Endometrial microvascular endothelial cells (primary cell): ENCODE data around the gene MFSD6L. TPM values are rescaled to one million over a fixed set of nuclear protein-coding genes. Genes with fewer than 3 reads are reported as not detected.

ENCODE experiments used
- in situ Hi-C: cut with HindIII; loops from 2 replicates; pipeline ENCODE4 v1.10.0; 2017; ENCODE audit warnings: low sequenced_read_pairs, low pct_unique_long_range_greater_than_20kb; ENCODE audit errors: inconsistent ontology term
- total RNA-seq: library from RNA; depleted of rRNA; stranded (reverse); fragments of >200 nt; gene quantifications from one replicate; pipeline ENCODE4 v1.2.3, GENCODE V29; 2015; ENCODE audit errors: inconsistent ontology term

MFSD6L gene
- total RNA-seq, 1 donor from 2014 or later: not detected

DNA sequence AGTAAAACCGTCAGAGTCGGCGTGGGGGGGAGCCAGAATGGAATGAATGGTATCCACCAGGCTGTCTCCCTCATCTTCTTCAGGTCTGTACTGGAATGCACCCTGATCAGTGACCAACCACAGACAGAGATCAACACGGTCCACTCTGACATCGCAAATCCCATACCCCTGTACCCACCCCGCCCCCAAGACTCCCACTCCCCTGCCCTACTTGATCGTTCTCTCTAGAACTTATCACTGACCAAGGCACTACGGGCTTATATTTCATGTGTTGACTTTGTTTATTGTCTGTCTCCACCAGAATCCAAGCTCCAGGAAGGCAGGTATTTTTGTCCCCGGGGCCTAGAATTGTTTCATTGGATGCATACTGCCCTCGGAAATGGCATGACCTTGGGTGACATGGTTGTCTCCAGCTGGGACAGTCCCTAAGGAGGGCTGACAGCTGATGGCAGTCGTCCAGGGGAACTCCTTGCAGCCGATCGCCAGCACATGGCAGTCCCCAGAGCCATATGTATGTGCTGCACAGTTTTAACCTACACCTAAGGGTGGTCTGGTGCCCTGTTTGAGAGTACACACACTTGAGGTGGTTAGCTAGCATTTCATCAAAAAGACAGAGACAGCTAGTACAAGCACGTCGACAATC, 526 bp upstream of the MFSD6L start:
- in situ Hi-C loops: no loop called here

DNA sequence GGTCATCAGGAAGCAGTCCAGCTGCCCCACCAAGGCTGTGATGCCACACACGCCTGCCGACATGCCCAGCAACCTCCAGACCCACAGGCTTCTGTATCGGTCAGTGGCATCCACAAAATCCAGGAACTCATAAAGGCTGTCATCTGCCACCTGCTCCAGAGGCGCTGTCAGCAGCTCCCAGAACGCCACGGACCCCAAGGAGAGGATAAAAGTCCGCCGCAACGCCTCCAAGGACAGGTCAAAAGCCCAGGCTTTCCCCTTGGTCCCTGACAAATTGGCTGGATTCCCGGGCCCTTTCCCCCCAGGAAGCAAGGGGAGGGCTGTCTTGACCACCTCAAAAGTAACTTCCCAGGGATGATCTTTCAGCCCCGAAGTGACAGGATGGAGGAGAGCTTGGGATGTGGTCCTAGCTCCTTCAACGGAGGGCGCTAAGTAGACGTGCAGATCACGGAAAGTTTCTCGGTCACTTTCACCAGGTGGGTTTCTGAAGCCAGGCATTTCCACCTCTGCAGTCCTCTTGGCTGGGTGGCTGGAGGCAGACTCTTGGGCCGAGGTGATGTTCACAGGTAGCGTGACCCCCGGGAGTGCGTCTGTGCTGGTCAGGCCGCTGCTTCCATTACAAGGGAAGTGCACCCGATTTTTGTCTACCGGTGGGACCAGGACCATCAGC, 854 bp downstream of the MFSD6L start:
- in situ Hi-C loops: no loop called here

DNA sequence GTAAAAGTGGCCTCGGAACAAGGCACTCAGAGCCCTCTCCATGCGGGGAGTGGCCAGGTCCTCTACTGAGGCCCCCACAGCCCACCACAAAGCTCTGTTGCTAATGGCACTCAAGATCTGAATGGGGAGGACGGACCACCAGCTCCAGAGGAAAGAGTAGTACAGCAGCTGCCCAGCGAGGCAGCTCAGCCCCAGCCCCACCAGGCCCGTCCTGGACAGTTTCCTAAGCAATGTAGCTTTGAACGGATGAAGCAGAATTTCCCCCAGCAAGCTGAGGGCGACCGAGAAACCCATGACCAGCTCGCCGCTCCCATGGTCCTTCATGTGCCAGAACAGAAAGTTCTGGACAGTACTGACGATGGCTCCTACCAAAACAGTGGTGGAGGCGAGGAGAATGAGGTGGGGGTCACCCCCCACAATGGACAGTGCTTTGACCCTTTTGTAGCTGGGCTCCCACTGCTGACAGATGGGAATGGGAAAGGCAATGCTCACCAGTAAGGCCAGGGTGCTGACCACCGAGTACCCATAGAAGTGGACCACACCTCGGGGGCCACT, 1.5 kb downstream of the MFSD6L start:
- in situ Hi-C loops: no loop called here

DNA sequence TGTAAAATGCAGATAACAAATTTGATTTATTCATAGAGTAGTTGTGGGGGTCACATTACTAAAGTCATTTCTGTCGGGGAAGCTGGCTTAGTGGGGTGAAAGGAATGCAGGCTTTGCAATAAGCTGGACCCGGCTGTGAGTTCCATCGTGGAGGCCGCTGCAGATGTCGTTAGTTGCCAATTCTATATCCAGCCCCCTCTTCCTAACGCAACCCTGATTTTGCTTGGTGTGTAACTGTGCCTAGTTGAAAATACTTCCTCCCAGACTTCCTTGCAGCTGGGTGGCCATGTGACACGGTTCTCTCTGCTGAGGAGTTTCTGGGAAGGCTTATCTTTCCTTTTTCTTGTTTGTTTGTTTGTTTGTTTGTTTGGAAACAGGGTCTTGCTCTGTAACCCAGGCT, 4.5 kb downstream of the MFSD6L start:
- in situ Hi-C loops: no loop called here

DNA sequence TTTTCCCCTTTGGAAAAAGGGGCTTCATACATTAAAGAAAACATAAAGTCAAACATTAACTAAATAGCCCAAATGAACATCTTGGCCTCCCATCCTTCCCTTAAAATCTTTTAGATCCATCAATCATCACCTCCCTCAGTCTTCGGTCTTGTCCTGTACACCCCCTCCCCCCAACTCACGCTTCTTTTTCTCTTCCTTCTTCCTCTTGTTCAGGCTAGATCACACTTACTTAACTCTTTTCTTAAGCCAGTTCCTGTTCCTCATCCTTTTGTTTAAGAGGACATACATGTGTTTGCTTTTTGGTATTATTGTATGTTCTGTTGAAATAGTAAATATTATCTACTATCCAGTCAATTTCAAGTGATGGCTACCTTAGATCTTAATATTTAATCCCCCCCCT, 5.5 kb downstream of the MFSD6L start:
- in situ Hi-C loops: no loop called here

DNA sequence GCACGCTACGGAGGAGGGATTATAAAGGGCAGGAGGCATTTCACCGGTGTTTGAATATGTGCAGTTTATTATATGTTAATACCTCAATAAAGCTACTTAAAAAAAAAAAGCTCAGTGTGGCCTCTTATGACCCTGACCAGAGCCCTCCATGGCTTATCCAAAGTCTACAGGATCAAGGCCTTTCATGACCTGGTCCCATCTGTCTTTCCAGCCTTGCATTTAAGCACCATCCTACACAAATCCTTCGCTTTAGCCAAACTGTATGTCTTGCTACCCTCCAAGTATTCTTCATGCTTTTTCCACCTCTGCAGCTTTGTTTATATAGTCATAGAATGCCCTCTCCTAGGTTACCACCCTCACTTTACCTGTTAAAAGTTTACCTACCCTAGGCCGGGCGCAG, 6.5 kb downstream of the MFSD6L start:
- in situ Hi-C loops: no loop called here

DNA sequence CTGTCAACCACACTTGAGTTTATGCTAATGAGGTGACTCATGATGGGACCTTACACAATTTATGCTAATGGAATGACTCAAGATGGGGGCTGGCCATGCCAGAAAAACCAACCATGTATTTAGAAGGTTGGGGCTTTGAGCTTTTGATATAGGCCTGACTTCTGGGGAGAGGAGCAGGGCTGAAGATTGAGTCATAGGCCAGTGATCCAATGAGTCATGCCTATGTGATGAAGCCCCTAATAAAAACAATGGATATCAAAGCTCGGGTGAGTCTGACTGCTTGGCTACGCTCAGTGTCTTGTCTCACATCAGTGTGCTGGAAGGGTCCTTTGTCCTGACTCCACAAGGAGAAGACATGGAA, 7.3 kb downstream of the MFSD6L start:
- in situ Hi-C loops: no loop called here

DNA sequence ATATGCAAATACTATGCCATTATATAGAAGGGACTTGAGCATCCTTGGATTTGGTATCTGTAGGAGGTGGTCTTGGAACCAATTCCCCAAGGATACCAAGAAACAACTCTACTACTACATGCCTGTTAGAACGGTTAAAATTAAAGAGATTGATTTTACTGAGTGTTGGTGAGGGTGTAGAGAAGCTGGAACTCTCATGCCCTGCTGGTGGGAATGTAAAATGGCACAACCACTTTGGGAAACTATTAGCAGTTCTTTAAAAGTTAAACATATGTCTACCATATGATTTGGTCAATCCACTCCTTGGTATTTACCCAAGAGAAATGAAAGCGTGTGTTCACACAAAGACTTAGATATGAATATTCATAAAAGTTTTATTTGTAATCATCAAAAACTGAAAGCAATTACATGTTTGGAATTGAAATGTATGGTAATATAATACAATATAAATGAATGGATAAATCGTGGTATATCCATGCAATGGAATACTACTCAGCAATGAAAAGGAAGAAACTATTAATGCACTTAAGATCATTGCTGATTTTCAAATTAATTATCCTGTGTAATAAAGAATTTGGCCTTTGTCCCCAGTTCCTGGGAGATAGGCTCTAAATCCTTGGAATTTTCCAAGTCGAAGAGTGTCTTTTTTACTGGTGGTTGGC, 7.8 kb downstream of the MFSD6L start:
- in situ Hi-C loops: no loop called here

DNA sequence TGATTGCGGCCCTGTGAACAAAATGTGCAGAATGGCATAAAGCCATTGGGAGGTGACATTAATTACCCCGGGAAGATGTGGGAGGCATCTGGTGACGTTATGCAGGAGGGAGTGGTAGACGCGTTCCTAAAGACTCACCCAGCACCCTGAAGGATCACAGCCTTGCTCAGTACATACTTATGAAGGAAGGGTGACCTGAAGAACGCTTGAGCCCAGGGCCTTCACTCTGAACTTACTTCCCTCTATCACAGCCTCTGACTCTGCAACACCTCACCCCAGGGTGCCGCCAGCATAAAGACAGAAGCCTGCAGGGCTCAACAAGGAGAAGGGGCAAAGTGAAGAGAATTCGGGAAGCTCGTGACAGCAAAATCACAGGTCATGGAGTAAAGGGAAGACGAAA, 9.4 kb downstream of the MFSD6L start:
- in situ Hi-C loops: no loop called here

DNA sequence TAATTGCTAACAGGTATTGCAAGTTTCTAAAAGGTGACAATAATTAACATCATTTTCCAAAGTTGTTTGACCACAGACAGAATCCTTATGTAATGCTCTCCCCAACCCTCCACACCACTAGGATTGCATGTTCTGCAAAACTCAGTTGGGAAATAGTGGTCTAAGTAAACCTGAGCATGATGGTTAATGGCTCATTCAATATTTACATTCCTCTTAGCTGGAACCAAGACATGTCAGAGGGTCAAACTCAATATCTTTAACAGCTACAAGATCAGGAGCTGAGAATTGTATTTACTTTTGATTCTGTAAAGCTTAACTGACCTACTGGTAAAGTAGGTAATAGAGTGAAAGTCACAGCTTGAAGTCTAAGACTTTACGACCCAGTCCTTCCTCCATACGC, 10.2 kb downstream of the MFSD6L start:
- in situ Hi-C loops: no loop called here

DNA sequence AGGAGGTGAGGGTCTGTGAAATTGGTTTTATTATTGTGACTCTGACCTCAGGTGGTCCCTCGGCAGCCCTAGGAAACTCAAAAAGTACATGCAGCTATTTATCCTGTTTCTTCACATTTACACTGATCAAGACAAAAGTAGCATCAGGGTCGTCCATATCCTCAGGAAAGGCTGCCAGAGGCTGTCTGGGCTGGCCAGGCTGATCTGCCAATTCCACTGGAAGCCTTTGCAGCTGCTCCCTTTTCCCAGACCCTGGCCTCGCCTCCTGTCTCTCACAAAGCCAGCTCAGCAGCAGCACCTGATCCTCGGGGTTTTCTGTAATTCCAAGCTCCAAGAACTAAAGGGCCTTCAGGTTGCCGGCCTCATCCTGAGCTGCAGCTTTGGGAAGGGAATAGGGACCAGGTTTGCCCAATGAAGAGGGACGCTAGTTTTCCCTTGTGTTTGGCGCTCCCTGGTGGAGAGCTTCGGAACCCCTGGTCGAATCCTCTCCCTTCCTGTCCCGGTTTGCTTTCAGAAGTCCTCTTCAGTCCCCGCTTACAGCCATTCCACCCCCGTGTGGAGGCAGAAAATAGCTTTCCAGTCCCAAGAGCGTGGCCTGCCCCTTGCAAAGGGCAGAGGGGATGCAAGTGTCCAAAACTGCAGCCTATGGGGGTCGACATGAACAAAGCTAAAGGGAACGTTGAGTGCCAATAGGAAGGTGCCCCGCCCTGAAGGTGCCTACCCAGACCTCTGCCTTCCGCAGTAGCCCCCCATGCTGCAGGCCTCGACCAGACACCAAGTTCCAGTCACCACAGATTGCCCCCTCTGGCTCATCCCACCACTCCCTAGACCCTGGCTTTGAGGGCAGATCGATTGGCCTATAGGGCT, 13.4 kb downstream of the MFSD6L start:
- in situ Hi-C loops: no loop called here

DNA sequence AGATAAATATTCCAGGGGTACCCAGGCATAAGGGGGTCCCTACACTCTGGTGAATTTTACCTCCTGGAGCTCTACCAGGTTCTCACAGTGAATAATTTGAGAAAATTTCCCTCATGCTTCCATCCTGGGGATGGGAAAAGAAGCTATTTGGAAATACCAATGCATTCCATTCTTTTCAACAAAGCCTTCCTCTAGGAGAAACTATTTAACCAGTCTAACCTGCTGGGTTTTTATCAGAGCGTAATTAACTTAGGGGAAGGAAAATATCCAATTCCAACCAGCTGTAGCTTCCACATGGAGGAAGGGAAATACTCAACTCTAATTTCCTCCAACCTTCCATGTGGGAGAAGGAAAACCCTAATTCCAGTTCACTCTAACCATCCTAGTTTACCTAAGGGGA, 17.0 kb downstream of the MFSD6L start:
- in situ Hi-C loops: no loop called here

DNA sequence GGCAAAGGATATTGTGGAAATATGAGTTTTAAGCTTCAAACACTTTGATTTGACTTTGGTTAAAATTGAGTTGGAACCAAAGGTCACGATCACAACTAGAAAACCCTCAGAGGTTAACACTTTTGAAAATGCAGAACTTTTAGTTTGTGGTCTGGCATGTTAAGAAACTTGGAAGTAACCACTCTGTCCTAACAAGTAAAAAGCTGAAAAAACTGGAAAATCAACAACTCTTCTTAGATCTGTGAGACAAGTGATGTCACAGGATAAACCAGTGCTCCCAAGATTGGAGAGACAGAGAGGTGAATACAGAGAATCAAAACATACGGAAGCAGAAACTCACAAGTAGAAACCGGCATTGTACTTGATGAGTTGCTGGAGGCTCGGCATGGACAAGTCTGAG, 17.4 kb downstream of the MFSD6L start:
- in situ Hi-C loops: no loop called here

DNA sequence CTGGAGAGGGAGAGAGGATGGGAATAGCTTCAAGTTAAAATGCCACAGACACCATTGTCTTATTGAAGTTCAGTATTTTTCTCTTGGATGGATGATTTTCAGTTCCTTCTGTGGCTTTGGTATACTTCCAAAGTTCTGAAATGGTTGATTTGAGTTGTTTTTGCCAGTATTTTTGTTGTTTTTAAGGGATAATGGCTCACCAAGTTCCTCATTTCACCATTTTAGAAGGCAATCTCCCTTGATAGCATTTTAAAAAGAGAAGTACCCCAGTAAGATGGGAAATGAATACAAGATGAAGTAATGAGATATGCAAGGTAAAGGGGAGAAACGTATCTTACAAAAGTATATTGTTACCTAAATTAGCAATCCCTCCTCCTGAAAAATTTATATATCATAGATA, 22.3 kb downstream of the MFSD6L start:
- in situ Hi-C loops: no loop called here

DNA sequence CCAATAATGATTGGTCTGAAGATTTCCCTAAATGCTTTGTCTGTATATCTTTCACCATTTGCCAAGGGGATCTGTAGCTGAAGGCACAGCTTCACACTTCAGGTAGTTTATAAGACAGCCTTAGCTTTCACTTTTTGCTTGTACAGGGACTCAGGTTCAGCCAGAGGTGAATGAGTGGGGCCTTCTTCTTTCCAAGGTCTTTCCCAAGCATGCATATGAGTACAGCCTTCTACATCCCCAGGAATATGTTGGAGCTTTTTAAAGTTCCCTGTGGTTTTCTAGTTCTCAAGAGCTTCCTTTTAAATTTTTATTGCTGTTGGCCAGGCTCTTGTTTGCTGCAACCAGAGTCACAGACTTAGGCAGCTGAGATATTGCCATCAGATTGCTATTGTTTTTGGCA, 22.9 kb downstream of the MFSD6L start:
- in situ Hi-C loops: no loop called here

DNA sequence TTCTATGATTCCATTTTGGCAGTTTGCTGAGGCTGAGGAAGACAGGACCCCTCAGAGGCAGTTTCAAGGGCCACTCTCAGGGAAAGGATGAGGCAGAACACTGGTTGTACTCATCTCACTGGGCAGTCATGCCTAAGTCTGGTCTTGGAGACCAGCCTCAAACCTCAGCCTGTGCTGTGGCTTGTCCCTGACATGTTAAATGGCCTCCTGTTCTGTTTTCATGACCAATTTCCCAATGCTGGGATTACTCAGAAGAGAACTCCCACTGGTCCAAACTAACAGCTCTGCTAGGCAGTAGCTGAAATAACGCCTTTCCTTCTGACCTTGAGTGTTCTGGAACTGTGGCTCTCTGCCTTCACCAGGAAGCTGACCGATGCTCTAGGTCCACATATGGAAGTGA, 32.4 kb downstream of the MFSD6L start:
- in situ Hi-C loops: loop anchor here (25.0 kb wide), 1 partner anchor 329 kb away; the partner anchor contains the start of gene NDEL1

DNA sequence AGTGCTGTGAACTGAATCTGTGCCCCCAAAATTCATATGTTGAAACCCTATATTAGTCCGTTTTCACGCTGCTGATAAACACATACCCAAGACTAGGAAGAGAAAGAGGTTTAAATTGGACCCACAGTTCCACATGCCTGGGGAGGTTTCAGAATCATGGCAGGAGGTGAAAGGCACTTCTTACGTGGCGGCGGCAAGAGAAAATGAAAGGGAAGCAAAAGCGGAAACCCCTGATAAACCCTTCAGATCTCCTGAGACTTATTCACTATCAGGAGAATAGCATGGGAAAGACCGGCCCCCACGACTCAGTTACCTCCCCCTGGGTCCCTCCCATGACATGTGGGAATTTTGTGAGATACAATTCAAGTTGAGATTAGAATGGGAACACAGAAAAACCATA, 37.2 kb downstream of the MFSD6L start:
- in situ Hi-C loops: loop anchor here (25.0 kb wide), 1 partner anchor 325 kb away; the partner anchor contains the start of gene NDEL1

DNA sequence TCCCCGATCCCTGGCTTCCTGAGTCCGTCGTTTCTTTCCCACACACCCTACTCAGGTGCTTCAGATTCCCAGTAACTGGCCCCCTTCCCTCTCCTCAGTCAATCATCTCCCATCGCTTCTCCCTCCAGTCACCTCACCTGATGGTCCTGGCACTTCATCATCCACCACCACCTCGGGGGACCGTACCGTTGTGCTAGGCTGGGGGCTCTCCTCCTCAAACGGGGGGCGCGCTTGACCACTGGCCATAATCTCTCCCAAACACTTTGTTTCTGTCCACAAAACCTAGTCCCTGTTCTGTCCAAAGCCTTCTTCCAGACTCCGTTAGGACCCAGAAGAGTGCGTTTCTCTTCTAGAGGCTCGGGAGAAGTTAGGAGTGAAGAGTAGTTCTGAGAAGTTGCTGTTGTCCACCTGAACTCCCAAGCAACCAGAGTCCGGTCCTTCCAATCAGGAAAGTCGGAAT, 41.0 kb downstream of the MFSD6L start, which contains the start of gene SPDYE4:
SPDYE4 (minus strand) TSS at position 410 of the 460 bp plus-strand sequence; CDS start at position 246, 164 bp downstream.
- in situ Hi-C loops: loop anchor here (25.0 kb wide), 1 partner anchor 321 kb away; the partner anchor contains the start of gene NDEL1

DNA sequence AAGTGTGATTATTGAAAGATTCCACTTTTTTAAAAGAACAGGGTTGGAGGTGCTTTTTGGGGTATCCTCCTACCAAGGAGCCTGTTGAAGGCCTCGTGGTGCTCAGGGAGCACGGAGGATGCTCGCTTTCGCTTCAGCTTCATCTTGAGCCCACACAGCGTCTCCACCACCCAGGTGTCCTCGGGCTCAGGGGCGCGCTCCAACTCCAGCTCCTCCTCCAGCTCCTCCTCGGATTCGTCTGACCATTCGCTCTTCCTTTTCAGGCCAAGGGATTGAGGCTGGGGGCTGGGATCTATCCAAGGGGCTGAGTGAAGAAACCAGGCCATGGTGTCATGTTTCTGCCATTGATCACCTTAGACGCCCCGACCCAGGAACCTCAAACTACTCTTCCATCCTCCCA, 42.0 kb downstream of the MFSD6L start:
- in situ Hi-C loops: loop anchor here (25.0 kb wide), 1 partner anchor 320 kb away; the partner anchor contains the start of gene NDEL1
